Measurements from ENCODE around the gene EIF4E2.

The EIF4E2 gene

GRCh38 chr2:232600053-232600773, 49.7 kb downstream of the EIF4E2 start:
- DNase-seq (ENCODE audit: low read depth): no peak

- DNase-seq (ENCODE audit: low read depth): no peak
These were observed 52.8 kb downstream of the EIF4E2 start for GRCh38 chr2:232603283-232603682.

- no peak for DNase-seq (ENCODE audit: low read depth)
These were observed 54.0 kb downstream of the EIF4E2 start for GRCh38 chr2:232604535-232604934.

- DNase-seq (ENCODE audit: low read depth): no peak
These were observed 56.5 kb downstream of the EIF4E2 start for GRCh38 chr2:232607011-232607410.

- no peak for DNase-seq (ENCODE audit: low read depth)
These were observed 59.1 kb downstream of the EIF4E2 start for GRCh38 chr2:232609607-232610006.

GRCh38 chr2:232610081-232610480, 59.6 kb downstream of the EIF4E2 start:
- DNase-seq (ENCODE audit: low read depth): no peak

GRCh38 chr2:232611061-232611460, 60.6 kb downstream of the EIF4E2 start:
- no peak for DNase-seq (ENCODE audit: low read depth)

GRCh38 chr2:232611559-232612218, 61.2 kb downstream of the EIF4E2 start:
- peak; percentile 37 for DNase-seq (ENCODE audit: low read depth)

- DNase-seq (ENCODE audit: low read depth): no peak
These were observed 63.1 kb downstream of the EIF4E2 start for GRCh38 chr2:232613538-232614134.

- no peak for DNase-seq (ENCODE audit: low read depth)
These were observed 64.8 kb downstream of the EIF4E2 start for GRCh38 chr2:232615339-232615738.

All from stimulated activated CD8-positive, alpha-beta memory T cell treated with anti-CD3 and anti-CD28 coated beads, Interleukin-12 subunit alpha, Interleukin-12 subunit beta, amount 100 ng/mL, for 4 hours (primary cell).